Measurements from ENCODE around the gene AIRE.

- TF ChIP-seq CTCF (conservative IDR thresholded peaks at IDR 0.05 in 1 of 2, IDR thresholded peaks at IDR 0.05 in 1 of 2; ENCODE audit: extremely low read depth in 1 of 2, insufficient read depth in 1 of 2, low read depth in 1 of 2, low read length in 2 of 2) = no peak
- no peak for TF ChIP-seq EZH2 (IDR thresholded peaks at IDR 0.05; ENCODE audit: borderline replicate concordance, low read length)
Observed at GRCh38 chr21:44296916-44297315, 11.2 kb downstream of the AIRE start.

Data from mammary epithelial cell (primary cell).